Pancreas (tissue), 10 donors: ENCODE results near the gene MACROD2. TPM values are rescaled to one million over a fixed set of nuclear protein-coding genes. Genes with fewer than 3 reads are reported as not detected.

Source experiments
- ATAC-seq, 4 donors: fragments of 200-7000 bp; cut with Tn5 transposase; one replicate each; pipeline versions ENCODE4 v1.8.0 to v1.9.1; 2020; ENCODE audit warnings: mild to moderate bottlenecking in 4 of 4, moderate library complexity in 4 of 4
- DNase-seq, 6 donors: peaks; one replicate each; pipeline ENCODE4 v3.0.0-alpha.2; 2020
- FAIRE-seq: peaks from 2 replicates; lab custom pipeline; 2012; peaks lifted over from hg19 to GRCh38; lab: Jason Lieb, UNC
- H3K27ac ChIP-seq, 4 donors: fragments of 200-600 bp; sonication (generic); 1 replicate in 3 of 4; 2 replicates in 1 of 4; pipeline versions ENCODE4 v1.5.0 to v1.8.0; 2020
- H3K27me3 ChIP-seq, 4 donors: fragments of 200-600 bp; one replicate each; pipeline ENCODE4 v1.8.0; 2021
- H3K36me3 ChIP-seq, 3 donors: fragments of 200-600 bp; sonication (generic) in 1 of 3; one replicate each; pipeline versions ENCODE4 v1.5.0 to v1.8.0; 2020 to 2021
- H3K4me1 ChIP-seq, 3 donors: fragments of 200-600 bp; one replicate each; pipeline ENCODE4 v1.8.0; 2021
- H3K4me3 ChIP-seq, 4 donors: fragments of 200-600 bp; sonication (generic) in 2 of 4; one replicate each; pipeline versions ENCODE4 v1.5.0 to v1.8.0; 2020 to 2021
- H3K9me3 ChIP-seq, 4 donors: fragments of 200-600 bp; one replicate each; pipeline ENCODE4 v1.8.0; 2021
- CTCF ChIP-seq, 4 donors: fragments of 200-600 bp; sonication (generic) in 3 of 4; IDR thresholded peaks; one replicate each; pipeline versions ENCODE4 v1.5.0 to v1.8.0; 2021; ENCODE audit warnings: antibody characterized with exemption in 4 of 4
- WGBS, 2 donors: extraction: QIAGEN DNeasy Blood & Tissue Kit; methylation state at CpG; one replicate each; pipeline ENCODE4 v1.1.7; 2013; 5-methylcytosine and 5-hydroxymethylcytosine counted together
- intact Hi-C, 3 donors: fragments of 100-400 bp; cut with DNase I; formaldehyde crosslinking; loops; one replicate each; pipeline versions ENCODE4 v1.11.1 to v1.14.2; 2022
- polyA plus RNA-seq, 2 donors: library from polyadenylated mRNA; stranded (reverse); fragments of 200-250 nt; gene quantifications; one replicate each; pipeline ENCODE4 v1.2.3, GENCODE V29; 2013
- total RNA-seq, 6 donors: library from RNA; stranded (reverse); fragmentation: NEBNext Ultra II Directional in 4 of 6; extraction: Animal tissue kit (Norgen Biotek cat#: 25700) in 4 of 6; gene quantifications; one replicate each; pipeline versions ENCODE4 v1.2.1 to v1.2.4, GENCODE V29; 2021 to 2023
- donor health status: healthy with polysubstance abuse.
- donor health status: DM: no; HTN: no; CAD: no; lungs with moderate emphysema.
- donor health status: DM: no; HTN: no; CAD: no.
- donor health status: control.
- donor health status: control.
- donor health status: Bipolar disorder and iron deficiency.
- donor health status: DM: yes; HTN: yes; CAD: no.
- donor health status: DM: no; HTN: no; CAD: no.
- donor health status: DM: no; HTN: no; CAD: no.
- donor health status: DM: yes; HTN: yes; CAD: no.

The MACROD2 gene
- total and polyA plus RNA-seq, 8 donors, result 1.7 to 4.9 (median 2.7) TPM

- intact Hi-C loops, result no loop called here
- Histone ChIP-seq H3K9me3 (no peaks in the 10 kb centered on the region), H3K4me1 (peaks cover 0 to 2% (median 0%) of the 10 kb centered on the region in 3 donors), H3K27me3 (no peaks in the 10 kb centered on the region), H3K36me3 (no peaks in the 10 kb centered on the region), H3K27ac (no peak overlapping the region), H3K4me3 (no peak overlapping the region)
- 84 to 85% methylated on average over 6 of the region's 6 CpGs for WGBS, 2 donors
- no peak for DNase-seq
- FAIRE-seq, result no peak
- ATAC-seq, result no peak
- TF ChIP-seq CTCF (IDR thresholded peaks at IDR 0.05), result no peak
These were observed 835.6 kb downstream of the MACROD2 start for GRCh38 chr20:14830899-14831298.

GRCh38 chr20:14832630-14833029, 837.3 kb downstream of the MACROD2 start:
- DNase-seq, result no peak
- Histone ChIP-seq H3K4me3 (no peak overlapping the region), H3K4me1 (no peaks in the 10 kb centered on the region), H3K27ac (no peak overlapping the region), H3K9me3 (no peaks in the 10 kb centered on the region), H3K27me3 (no peaks in the 10 kb centered on the region), H3K36me3 (no peaks in the 10 kb centered on the region)
- no peak for ATAC-seq
- no peak for TF ChIP-seq CTCF (IDR thresholded peaks at IDR 0.05)
- no peak for FAIRE-seq
- intact Hi-C loops, result no loop called here

DNA sequence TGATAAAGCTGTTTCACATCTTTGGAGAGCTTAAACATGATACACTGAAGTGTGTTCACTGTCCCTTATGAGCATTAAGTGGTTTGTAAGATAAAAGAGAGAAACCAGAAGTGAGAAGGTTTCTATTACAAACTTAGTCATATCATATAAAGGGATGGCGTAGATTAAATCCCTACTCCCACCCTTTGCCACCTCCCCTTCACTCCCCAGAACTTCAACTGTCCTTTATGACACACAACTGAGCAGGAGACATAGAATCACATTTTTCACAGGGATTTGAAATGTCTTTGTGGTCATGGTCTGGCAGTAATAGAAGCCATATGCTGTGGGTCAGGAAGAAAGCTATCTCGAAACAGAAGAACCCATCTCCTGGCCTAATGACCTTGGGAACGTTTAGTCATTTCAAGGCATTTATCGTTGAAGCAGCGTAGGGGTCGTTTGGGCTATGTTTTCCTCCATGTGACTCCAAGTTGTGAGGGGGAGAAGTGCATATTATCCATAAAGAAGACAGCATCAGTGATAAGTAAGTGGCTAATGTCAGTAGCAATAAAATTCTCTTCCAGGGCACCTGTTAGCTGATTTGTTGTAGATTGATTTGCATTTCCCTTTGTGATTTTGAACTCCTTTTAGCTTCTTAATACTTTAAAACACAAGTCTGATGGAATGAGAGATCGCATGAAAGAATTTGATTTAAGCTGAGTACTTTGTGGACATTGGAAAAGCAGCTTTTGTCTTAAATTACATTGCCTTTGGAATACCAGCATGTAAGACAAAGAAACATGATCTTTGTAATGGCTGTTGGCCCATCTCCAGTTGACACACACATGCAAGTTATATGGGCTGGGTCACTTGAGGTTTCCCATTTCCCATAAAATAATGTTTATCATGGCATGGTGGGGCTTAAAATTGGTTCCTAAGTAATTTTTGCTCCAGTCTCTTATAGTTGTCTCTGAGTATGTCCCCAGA, 843.6 kb downstream of the MACROD2 start:
- Histone ChIP-seq H3K9me3 (no peaks in the 10 kb centered on the region), H3K4me1 (no peaks in the 10 kb centered on the region), H3K27ac (no peak overlapping the region), H3K27me3 (no peaks in the 10 kb centered on the region), H3K4me3 (no peak overlapping the region), H3K36me3 (no peaks in the 10 kb centered on the region)
- DNase-seq, result no peak
- FAIRE-seq, result no peak
- ATAC-seq, result no peak
- intact Hi-C loops, result no loop called here
- WGBS, 2 donors, result 70 to 81% methylated on average over 7 of the region's 7 CpGs
- TF ChIP-seq CTCF (IDR thresholded peaks at IDR 0.05), result no peak

DNA sequence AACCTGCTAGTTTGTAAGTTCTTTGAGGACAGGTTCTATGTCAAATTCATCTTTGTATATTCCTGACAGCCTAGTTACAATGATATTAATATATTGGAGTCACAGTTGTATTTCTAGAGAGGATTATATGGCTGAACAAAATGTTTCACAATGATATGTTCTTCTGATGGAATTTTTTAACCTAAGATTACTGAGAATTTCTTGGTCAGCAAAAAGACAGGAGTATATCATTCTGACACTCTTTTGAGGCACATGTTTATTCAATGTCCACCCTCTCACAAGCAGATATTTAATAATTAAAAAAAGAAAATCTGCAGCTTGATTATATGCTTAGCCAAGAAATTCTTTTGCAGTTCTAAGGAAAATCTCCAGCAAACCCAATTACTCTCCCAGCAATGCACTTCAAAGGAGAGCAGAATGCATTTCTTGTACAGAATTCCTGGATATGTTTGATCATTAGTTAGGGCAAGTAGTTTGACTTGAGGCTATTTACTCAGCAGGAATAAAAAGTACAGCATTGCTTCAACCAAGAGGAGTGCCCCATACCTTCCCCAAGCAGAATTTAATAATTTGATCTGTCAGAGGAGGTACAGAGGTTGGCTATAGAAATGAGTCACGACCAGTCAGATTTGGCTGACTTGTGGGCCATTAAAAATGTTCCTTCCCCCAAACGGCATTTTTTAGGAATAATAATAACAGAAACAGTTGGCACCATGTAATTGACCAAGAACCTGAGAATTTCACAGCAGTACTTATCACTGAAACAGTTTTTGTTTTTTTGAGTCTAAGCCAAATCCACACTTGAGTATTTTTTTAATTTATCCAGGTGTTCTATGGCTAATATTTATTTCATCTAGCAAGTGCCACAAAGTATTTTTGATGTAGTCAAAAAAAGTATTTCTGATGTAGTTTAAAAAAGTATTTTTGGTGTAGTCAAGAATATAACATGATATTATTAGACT, 850.2 kb downstream of the MACROD2 start:
- Histone ChIP-seq H3K27ac (no peak overlapping the region), H3K9me3 (no peaks in the 10 kb centered on the region), H3K36me3 (no peaks in the 10 kb centered on the region), H3K27me3 (no peaks in the 10 kb centered on the region), H3K4me1 (peaks cover 0 to 4% (median 0%) of the 10 kb centered on the region in 3 donors), H3K4me3 (no peak overlapping the region)
- ATAC-seq (peak in 3 of 4 donors; percentile 51 to 69 (median 63)), DNase-seq (no peak), FAIRE-seq (no peak)
- intact Hi-C loops, result no loop called here
- WGBS, 2 donors, result 29 to 34% methylated on average over 2 of the region's 2 CpGs
- no peak for TF ChIP-seq CTCF (IDR thresholded peaks at IDR 0.05)
